ENCODE measurements around the gene NAPG. TPM values are rescaled to one million over a fixed set of nuclear protein-coding genes. Genes with fewer than 3 reads are reported as not detected.

Gene NAPG
- total and polyA plus RNA-seq, 2 donors (not counting 3 experiments of a cell fraction or from before 2014, with no cell fraction given), result 10.8 to 34.1 TPM

DNA sequence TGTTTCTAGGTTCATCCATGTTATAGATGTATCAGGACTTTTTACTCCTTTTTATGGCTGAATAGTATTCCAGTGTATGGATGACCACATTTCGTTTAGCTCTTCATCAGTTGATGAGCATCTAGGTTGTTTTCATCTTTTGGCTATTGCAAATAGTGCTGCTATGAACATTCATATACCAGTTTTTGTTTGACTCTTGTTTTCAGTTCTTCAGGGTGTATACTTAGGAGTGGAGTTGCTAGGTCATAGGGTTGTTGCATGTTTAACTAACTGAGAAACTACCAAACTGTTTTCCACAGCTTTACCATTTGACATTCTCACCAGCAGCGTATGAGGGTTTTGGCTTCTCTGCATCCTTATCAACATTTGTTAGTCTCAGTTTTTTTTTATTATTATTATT is 25.8 kb upstream of the NAPG start:
- POLR2A ChIA-PET, result no interaction called here
- no peaks in the 10 kb centered on the region for H4K20me1 ChIP-seq (replicated peaks; ENCODE audit: control insufficient read depth, extremely low read depth, insufficient read depth, low read length)
- no peak overlapping the region for H3K4me2 ChIP-seq (ENCODE audit: insufficient read depth, low read length)
- H3K4me3 ChIP-seq (replicated peaks in 1 of 3; ENCODE audit: insufficient read depth in 1 of 3, low read depth in 1 of 3, low read length in 3 of 3), result no peak overlapping the region
- no peaks in the 10 kb centered on the region for H3K4me1 ChIP-seq (ENCODE audit: control insufficient read depth, extremely low read depth, insufficient read depth, low read length)
- no peaks in the 10 kb centered on the region for H3K9me3 ChIP-seq (replicated peaks; ENCODE audit: control insufficient read depth, insufficient read depth, low read length)
- FAIRE-seq (no peak), DNase-seq (ENCODE audit: low read depth, low spot score) (no peak)
- CTCF ChIA-PET, result interaction anchor here (1.6 kb wide), 1 partner anchor 19 kb away, joined by 4 read pairs; no protein-coding TSS in a partner anchor
- intact Hi-C loops (cut with micrococcal nuclease), result no loop called here
- H3K9me1 ChIP-seq (replicated peaks; ENCODE audit: control insufficient read depth, extremely low read depth, insufficient read depth, low read length), result no peaks in the 10 kb centered on the region
- no peak overlapping the region for H3K27ac ChIP-seq (ENCODE audit: insufficient read depth, low read depth, low read length)
- dilution Hi-C loops (cut with MboI; ENCODE audit: extremely low pct_ligation_motif_present, low sequenced_read_pairs), result loop anchor here (25.0 kb wide), 1 partner anchor 513 kb away; no protein-coding TSS in a partner anchor
- no TSS peak for BruUV-seq (replicated peaks)
- no peaks in the 10 kb centered on the region for H3K36me3 ChIP-seq (ENCODE audit: control insufficient read depth in 2 of 2, extremely low read depth in 1 of 2, insufficient read depth in 2 of 2, low read length in 2 of 2)
- no peak overlapping the region for H3K9ac ChIP-seq (replicated peaks; ENCODE audit: extremely low read depth, insufficient read depth, low read length)
- TF ChIP-seq MYC (IDR thresholded peaks at IDR 0.05; ENCODE audit: low read depth, low read length) (no peak), EZH2 (IDR thresholded peaks at IDR 0.05; ENCODE audit: borderline replicate concordance, low read depth, low read length, severe bottlenecking) (no peak), POLR2A (IDR thresholded peaks at IDR 0.05; ENCODE audit: low read depth, low read length) (no peak), FOS (IDR thresholded peaks at IDR 0.05; ENCODE audit: borderline replicate concordance, insufficient read depth, low read length) (no peak)
- H3K79me2 ChIP-seq (ENCODE audit: control insufficient read depth, insufficient read depth, low read length), result no peaks in the 10 kb centered on the region
- no peak overlapping the region for H2AFZ ChIP-seq (ENCODE audit: low read depth, low read length)
- peaks cover 2 to 5% of the 10 kb centered on the region in 2 experiments for H3K27me3 ChIP-seq (ENCODE audit: control insufficient read depth in 2 of 2, insufficient read depth in 2 of 2, low read length in 2 of 2)

DNA sequence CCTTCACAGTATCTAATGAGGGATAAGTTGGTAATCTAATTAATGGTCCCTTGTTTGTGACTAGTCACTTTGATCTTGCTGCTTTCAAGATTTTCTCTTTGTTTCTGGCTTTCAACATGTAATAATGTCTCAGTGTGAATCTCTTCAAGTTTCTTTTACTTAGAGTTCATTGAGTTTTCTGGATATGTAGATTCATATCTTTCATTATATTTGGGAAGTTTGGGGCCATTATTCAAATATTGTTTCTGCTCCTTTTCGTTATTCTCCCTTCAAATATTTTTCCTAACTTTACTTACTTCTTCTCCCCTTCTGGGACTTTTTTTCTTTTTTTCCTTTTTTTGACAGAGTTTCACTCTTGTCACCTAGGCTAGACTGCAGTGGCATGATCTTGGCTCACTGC is 21.1 kb upstream of the NAPG start:
- FAIRE-seq, result no peak
- CTCF ChIA-PET, result no interaction called here

More for the DNA sequence above, 21.1 kb upstream of the NAPG start:
- H3K9me1 ChIP-seq (replicated peaks; ENCODE audit: control insufficient read depth, extremely low read depth, insufficient read depth, low read length), result no peaks in the 10 kb centered on the region
- dilution Hi-C loops (cut with MboI; ENCODE audit: extremely low pct_ligation_motif_present, low sequenced_read_pairs), result loop anchor here (25.0 kb wide), 1 partner anchor 517 kb away; no protein-coding TSS in a partner anchor
- H3K27ac ChIP-seq (ENCODE audit: insufficient read depth, low read depth, low read length), result no peak overlapping the region
- H3K4me2 ChIP-seq (ENCODE audit: insufficient read depth, low read length), result no peak overlapping the region
- no peak for DNase-seq (ENCODE audit: low read depth, low spot score)
- TF ChIP-seq, protein P1, sequence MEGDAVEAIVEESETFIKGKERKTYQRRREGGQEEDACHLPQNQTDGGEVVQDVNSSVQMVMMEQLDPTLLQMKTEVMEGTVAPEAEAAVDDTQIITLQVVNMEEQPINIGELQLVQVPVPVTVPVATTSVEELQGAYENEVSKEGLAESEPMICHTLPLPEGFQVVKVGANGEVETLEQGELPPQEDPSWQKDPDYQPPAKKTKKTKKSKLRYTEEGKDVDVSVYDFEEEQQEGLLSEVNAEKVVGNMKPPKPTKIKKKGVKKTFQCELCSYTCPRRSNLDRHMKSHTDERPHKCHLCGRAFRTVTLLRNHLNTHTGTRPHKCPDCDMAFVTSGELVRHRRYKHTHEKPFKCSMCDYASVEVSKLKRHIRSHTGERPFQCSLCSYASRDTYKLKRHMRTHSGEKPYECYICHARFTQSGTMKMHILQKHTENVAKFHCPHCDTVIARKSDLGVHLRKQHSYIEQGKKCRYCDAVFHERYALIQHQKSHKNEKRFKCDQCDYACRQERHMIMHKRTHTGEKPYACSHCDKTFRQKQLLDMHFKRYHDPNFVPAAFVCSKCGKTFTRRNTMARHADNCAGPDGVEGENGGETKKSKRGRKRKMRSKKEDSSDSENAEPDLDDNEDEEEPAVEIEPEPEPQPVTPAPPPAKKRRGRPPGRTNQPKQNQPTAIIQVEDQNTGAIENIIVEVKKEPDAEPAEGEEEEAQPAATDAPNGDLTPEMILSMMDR (IDR thresholded peaks at IDR 0.05; ENCODE audit: extremely low read depth in 1 of 2, insufficient read depth in 1 of 2, low read depth in 1 of 2, low read length in 2 of 2), result no peak
- no peak for TF ChIP-seq GATA2 (IDR thresholded peaks at IDR 0.05; ENCODE audit: insufficient read depth, insufficient read length, low read depth, low read length)
- TF ChIP-seq, protein P2, sequence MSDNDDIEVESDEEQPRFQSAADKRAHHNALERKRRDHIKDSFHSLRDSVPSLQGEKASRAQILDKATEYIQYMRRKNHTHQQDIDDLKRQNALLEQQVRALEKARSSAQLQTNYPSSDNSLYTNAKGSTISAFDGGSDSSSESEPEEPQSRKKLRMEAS (IDR thresholded peaks at IDR 0.05; ENCODE audit: insufficient read depth, insufficient read length), result no peak
- no peak for TF ChIP-seq POLR2A (IDR thresholded peaks at IDR 0.05; ENCODE audit: low read depth, low read length)
- no peak for TF ChIP-seq POLR2AphosphoS5 (IDR thresholded peaks at IDR 0.05; ENCODE audit: insufficient read depth, low read depth, low read length)
- TF ChIP-seq MYC (IDR thresholded peaks at IDR 0.05; ENCODE audit: low read depth, low read length), result no peak
- no peak for TF ChIP-seq EZH2 (IDR thresholded peaks at IDR 0.05; ENCODE audit: borderline replicate concordance, low read depth, low read length, severe bottlenecking)
- TF ChIP-seq FOS (IDR thresholded peaks at IDR 0.05; ENCODE audit: borderline replicate concordance, insufficient read depth, low read length), result no peak
- TF ChIP-seq JUN (IDR thresholded peaks at IDR 0.05; ENCODE audit: borderline replicate concordance, insufficient read depth, insufficient read length, low read depth), result no peak
- POLR2A ChIA-PET, result no interaction called here
- H3K9me3 ChIP-seq (replicated peaks; ENCODE audit: control insufficient read depth, insufficient read depth, low read length), result no peaks in the 10 kb centered on the region
- no peak overlapping the region for H3K9ac ChIP-seq (replicated peaks; ENCODE audit: extremely low read depth, insufficient read depth, low read length)
- BruUV-seq (replicated peaks), result no TSS peak
- H2AFZ ChIP-seq (ENCODE audit: low read depth, low read length), result no peak overlapping the region
- no peak overlapping the region for H3K4me3 ChIP-seq (replicated peaks in 1 of 3; ENCODE audit: insufficient read depth in 1 of 3, low read depth in 1 of 3, low read length in 3 of 3)
- H4K20me1 ChIP-seq (replicated peaks; ENCODE audit: control insufficient read depth, extremely low read depth, insufficient read depth, low read length), result no peaks in the 10 kb centered on the region
- no peaks in the 10 kb centered on the region for H3K79me2 ChIP-seq (ENCODE audit: control insufficient read depth, insufficient read depth, low read length)
- intact Hi-C loops (cut with micrococcal nuclease), result no loop called here
- peaks cover 0 to 3% of the 10 kb centered on the region in 2 experiments for H3K27me3 ChIP-seq (ENCODE audit: control insufficient read depth in 2 of 2, insufficient read depth in 2 of 2, low read length in 2 of 2)
- H3K36me3 ChIP-seq (ENCODE audit: control insufficient read depth in 2 of 2, extremely low read depth in 1 of 2, insufficient read depth in 2 of 2, low read length in 2 of 2), result no peaks in the 10 kb centered on the region
- no peaks in the 10 kb centered on the region for H3K4me1 ChIP-seq (ENCODE audit: control insufficient read depth, extremely low read depth, insufficient read depth, low read length)
